ENCODE data around the gene RNF152. TPM values are rescaled to one million over a fixed set of nuclear protein-coding genes. Genes with fewer than 3 reads are reported as not detected.
"Not testable (repeated sequence)": the region's sequence is repeated elsewhere in the genome, so short reads cannot be mapped to it uniquely, and the experiment has no call there.

The RNF152 gene
- total RNA-seq, 1 experiment from 2014 or later = 0.18 TPM

DNA sequence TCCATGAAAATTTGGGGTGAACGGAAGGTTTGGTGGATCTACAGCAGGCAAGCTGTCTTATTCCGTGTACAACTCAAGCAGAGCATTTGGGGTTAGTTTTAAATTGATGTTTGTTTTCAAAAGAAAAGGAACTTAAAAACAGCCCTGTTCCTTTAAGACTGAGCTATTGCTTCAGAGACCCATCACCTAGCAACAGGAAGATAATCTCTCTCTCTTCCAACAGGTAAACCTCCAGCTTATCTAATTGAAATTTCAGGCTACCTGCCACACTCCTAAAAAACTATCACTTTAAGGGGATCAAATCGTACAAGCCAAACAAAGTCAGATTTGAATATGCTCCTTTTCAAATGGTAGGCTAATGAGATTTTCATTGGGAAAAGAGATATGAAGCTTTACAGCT is 101.8 kb downstream of the RNF152 start:
- Histone ChIP-seq H3K4me3 (ENCODE audit: low read depth in 2 of 2, low read length in 2 of 2) (no peak overlapping the region), H3K27ac (ENCODE audit: low read length) (no peak overlapping the region), H3K27me3 (ENCODE audit: control insufficient read depth, insufficient read depth, low read length) (no peaks in the 10 kb centered on the region), H3K4me1 (ENCODE audit: control insufficient read depth, insufficient read depth, low read length) (no peaks in the 10 kb centered on the region), H3K9me3 (ENCODE audit: control insufficient read depth, insufficient read depth, low read depth, low read length) (no peaks in the 10 kb centered on the region), H3K36me3 (ENCODE audit: control insufficient read depth, insufficient read depth, low read length) (no peaks in the 10 kb centered on the region)
- ATAC-seq = no peak
- in situ Hi-C loops (cut with HindIII; ENCODE audit: low pct_unique_long_range_greater_than_20kb, low sequenced_read_pairs) (no loop called here), intact Hi-C loops (cut with micrococcal nuclease; ENCODE audit: unreplicated experiment) (no loop called here)
- TF ChIP-seq CTCF (IDR thresholded peaks at IDR 0.05) = no peak
- POLR2A ChIA-PET = no interaction called here
- CTCF ChIA-PET = no interaction called here
- no peak for DNase-seq (ENCODE audit: low read depth, low spot score)
- no TSS peak for BruUV-seq (replicated peaks)

DNA sequence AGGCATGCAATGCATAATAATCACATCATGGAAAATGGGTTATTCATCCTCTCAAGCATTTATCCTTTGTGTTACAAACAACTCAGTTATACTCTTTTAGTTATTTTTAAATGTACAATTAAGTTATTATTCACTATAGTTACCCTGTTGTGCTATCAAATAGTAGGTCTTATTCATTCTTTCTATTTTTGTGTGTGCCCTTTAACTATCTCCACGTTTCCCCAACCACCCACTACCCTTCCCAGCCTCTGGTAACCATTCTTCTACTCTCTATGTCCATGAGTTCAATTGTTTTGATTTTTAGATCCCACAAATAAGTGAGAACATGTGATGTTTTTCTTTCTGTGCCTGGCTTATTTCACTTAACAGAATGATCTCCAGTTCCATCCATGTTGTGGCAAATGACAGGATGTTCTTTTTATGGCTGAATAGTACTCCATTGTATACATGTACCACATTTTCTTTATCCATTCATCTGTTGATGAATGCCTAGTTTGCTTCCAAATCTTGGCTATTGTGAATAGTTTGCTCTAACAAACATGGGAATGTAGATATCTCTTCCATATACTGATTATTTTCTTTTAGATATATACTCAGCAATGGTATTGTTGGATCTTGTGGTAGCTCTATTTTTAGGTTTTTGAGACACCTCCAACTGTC is 105.7 kb downstream of the RNF152 start:
- H3K9me3 ChIP-seq (ENCODE audit: control insufficient read depth, insufficient read depth, low read depth, low read length); H3K27ac ChIP-seq (ENCODE audit: low read length); POLR2A ChIA-PET; H3K36me3 ChIP-seq (ENCODE audit: control insufficient read depth, insufficient read depth, low read length); in situ Hi-C loops (cut with HindIII; ENCODE audit: low pct_unique_long_range_greater_than_20kb, low sequenced_read_pairs); H3K27me3 ChIP-seq (ENCODE audit: control insufficient read depth, insufficient read depth, low read length); H3K4me1 ChIP-seq (ENCODE audit: control insufficient read depth, insufficient read depth, low read length); DNase-seq (ENCODE audit: low read depth, low spot score); CTCF ChIA-PET; BruUV-seq (replicated peaks); intact Hi-C loops (cut with micrococcal nuclease; ENCODE audit: unreplicated experiment); H3K4me3 ChIP-seq (ENCODE audit: low read depth in 2 of 2, low read length in 2 of 2); ATAC-seq: not testable (repeated sequence)

GRCh38 chr18:61785588-61785987 is 107.2 kb downstream of the RNF152 start:
- in situ Hi-C loops (cut with HindIII; ENCODE audit: low pct_unique_long_range_greater_than_20kb, low sequenced_read_pairs) (no loop called here), intact Hi-C loops (cut with micrococcal nuclease; ENCODE audit: unreplicated experiment) (no loop called here)
- no peak overlapping the region for H3K27ac ChIP-seq (ENCODE audit: low read length)
- no peaks in the 10 kb centered on the region for H3K36me3 ChIP-seq (ENCODE audit: control insufficient read depth, insufficient read depth, low read length)
- H3K9me3 ChIP-seq (ENCODE audit: control insufficient read depth, insufficient read depth, low read depth, low read length) = no peaks in the 10 kb centered on the region
- BruUV-seq (replicated peaks) = no TSS peak
- POLR2A ChIA-PET = no interaction called here
- no peaks in the 10 kb centered on the region for H3K4me1 ChIP-seq (ENCODE audit: control insufficient read depth, insufficient read depth, low read length)
- CTCF ChIA-PET = no interaction called here
- H3K27me3 ChIP-seq (ENCODE audit: control insufficient read depth, insufficient read depth, low read length) = no peaks in the 10 kb centered on the region
- TF ChIP-seq POLR2AphosphoS5 (IDR thresholded peaks at IDR 0.05; ENCODE audit: low read depth, low read length) = no peak
- no peak for TF ChIP-seq TCF7L2 (IDR thresholded peaks at IDR 0.05; ENCODE audit: low read depth, low read length)
- TF ChIP-seq, protein P1, sequence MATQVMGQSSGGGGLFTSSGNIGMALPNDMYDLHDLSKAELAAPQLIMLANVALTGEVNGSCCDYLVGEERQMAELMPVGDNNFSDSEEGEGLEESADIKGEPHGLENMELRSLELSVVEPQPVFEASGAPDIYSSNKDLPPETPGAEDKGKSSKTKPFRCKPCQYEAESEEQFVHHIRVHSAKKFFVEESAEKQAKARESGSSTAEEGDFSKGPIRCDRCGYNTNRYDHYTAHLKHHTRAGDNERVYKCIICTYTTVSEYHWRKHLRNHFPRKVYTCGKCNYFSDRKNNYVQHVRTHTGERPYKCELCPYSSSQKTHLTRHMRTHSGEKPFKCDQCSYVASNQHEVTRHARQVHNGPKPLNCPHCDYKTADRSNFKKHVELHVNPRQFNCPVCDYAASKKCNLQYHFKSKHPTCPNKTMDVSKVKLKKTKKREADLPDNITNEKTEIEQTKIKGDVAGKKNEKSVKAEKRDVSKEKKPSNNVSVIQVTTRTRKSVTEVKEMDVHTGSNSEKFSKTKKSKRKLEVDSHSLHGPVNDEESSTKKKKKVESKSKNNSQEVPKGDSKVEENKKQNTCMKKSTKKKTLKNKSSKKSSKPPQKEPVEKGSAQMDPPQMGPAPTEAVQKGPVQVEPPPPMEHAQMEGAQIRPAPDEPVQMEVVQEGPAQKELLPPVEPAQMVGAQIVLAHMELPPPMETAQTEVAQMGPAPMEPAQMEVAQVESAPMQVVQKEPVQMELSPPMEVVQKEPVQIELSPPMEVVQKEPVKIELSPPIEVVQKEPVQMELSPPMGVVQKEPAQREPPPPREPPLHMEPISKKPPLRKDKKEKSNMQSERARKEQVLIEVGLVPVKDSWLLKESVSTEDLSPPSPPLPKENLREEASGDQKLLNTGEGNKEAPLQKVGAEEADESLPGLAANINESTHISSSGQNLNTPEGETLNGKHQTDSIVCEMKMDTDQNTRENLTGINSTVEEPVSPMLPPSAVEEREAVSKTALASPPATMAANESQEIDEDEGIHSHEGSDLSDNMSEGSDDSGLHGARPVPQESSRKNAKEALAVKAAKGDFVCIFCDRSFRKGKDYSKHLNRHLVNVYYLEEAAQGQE (IDR thresholded peaks at IDR 0.05; ENCODE audit: insufficient read depth in 1 of 2, low read depth in 2 of 2, low read length in 1 of 2) = no peak
- no peak for TF ChIP-seq SIN3A (IDR thresholded peaks at IDR 0.05; ENCODE audit: borderline replicate concordance, insufficient read depth, low read depth, low read length)
- no peak for TF ChIP-seq CTCF (IDR thresholded peaks at IDR 0.05)
- H3K4me3 ChIP-seq (ENCODE audit: low read depth in 2 of 2, low read length in 2 of 2) = no peak overlapping the region
- DNase-seq (ENCODE audit: low read depth, low spot score) (no peak), ATAC-seq (no peak)

All from Panc1 (cell line).